Measurements from ENCODE around the gene BCL2L12. TPM values are rescaled to one million over a fixed set of nuclear protein-coding genes. Genes with fewer than 3 reads are reported as not detected.

Gene BCL2L12
- polyA plus RNA-seq, 1 of the 3 experiments (the other 2 are of a cell fraction) = 27.9 TPM

- no peaks in the 10 kb centered on the region for H3K9me2 ChIP-seq
- 98% methylated on average over 11 of the region's 11 CpGs for WGBS (ENCODE audit: low lambda C conversion rate)
- H4K20me1 ChIP-seq (ENCODE audit: insufficient read depth) = peaks cover 19% of the 10 kb centered on the region
- H2AFZ ChIP-seq (ENCODE audit: low read depth) = no peak overlapping the region
- H3K27ac ChIP-seq (ENCODE audit: low read depth in 2 of 2, low read length in 1 of 2) = no peak overlapping the region
- H3K36me3 ChIP-seq (replicated peaks in 1 of 2; ENCODE audit: control insufficient read depth in 1 of 2, insufficient read depth in 2 of 2, low read length in 1 of 2) = peaks cover 29 to 40% of the 10 kb centered on the region in 2 experiments
- ChIA-PET POLR2A (interaction anchor here (1.7 kb wide), 1 partner anchor 18 kb away, joined by 7 read pairs; no protein-coding TSS in a partner anchor), CTCF (interaction anchor here (0.9 to 1.1 kb wide), 2 partner anchors 20 to 27 kb away, joined by 3 to 6 read pairs; partner anchors contain the start of genes BCL2L12 and IRF3)
- TF ChIP-seq RAD21 (IDR thresholded peaks at IDR 0.05; ENCODE audit: low read length) (no peak), GATA2 (CRISPR knock-in tag; IDR thresholded peaks at IDR 0.05) (no peak), RCOR1 (IDR thresholded peaks at IDR 0.05; ENCODE audit: low read length) (no peak), TEAD4 (IDR thresholded peaks at IDR 0.05; ENCODE audit: borderline replicate concordance, insufficient read depth) (no peak)
- H3K9me3 ChIP-seq = no peaks in the 10 kb centered on the region
- peaks cover 8 to 25% of the 10 kb centered on the region in 2 experiments for H3K4me1 ChIP-seq (ENCODE audit: control insufficient read depth in 1 of 2, insufficient read depth in 2 of 2, low read depth in 1 of 2, low read length in 1 of 2)
- H3F3A ChIP-seq (replicated peaks; ENCODE audit: insufficient read depth) = peaks cover 9% of the 10 kb centered on the region
- no peak overlapping the region for H3K4me2 ChIP-seq
- DNase-seq = no peak
- H3K9ac ChIP-seq = no peak overlapping the region
- no peak overlapping the region for H3K4me3 ChIP-seq (ENCODE audit: low read depth in 2 of 2, low read length in 1 of 2)
- H3K79me2 ChIP-seq (ENCODE audit: insufficient read depth) = peaks cover 90% of the 10 kb centered on the region
- H3K27me3 ChIP-seq (ENCODE audit: insufficient read depth) = no peaks in the 10 kb centered on the region
These were observed 20.1 kb upstream of the BCL2L12 start for GRCh38 chr19:49645592-49645991.

DNA sequence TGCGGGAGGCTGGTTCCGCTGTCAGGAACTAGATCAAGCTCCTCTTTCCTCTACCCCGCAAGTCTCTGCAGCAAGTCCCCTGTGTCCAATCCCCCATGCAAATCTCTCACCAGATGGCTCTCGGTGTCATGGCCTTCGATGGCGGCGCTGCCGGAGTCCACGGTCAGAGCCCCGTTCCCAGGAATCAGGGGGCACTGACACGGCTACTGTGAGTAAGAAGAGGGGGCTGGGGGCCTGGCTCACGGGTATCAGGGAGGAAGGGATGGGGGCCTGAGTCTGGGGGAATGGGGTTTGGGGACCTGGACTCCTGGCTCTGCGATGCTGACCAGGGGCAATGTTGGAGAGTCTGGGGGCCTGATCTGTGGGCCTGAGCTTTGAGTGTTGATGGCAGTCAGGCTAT is 19.7 kb upstream of the BCL2L12 start:
- no peak overlapping the region for H3K9ac ChIP-seq
- H2AFZ ChIP-seq (ENCODE audit: low read depth) = no peak overlapping the region
- no peak overlapping the region for H3K4me2 ChIP-seq
- H4K20me1 ChIP-seq (ENCODE audit: insufficient read depth) = peaks cover 19% of the 10 kb centered on the region
- H3F3A ChIP-seq (replicated peaks; ENCODE audit: insufficient read depth) = peaks cover 6% of the 10 kb centered on the region
- CTCF ChIA-PET = interaction anchor here (0.9 to 1.1 kb wide), 3 partner anchors 20 to 27 kb away, joined by 3 to 6 read pairs (median 3); partner anchors contain the start of genes BCL2L12 and IRF3
- 95% methylated on average over 7 of the region's 13 CpGs for WGBS (ENCODE audit: low lambda C conversion rate)
- peaks cover 29 to 41% of the 10 kb centered on the region in 2 experiments for H3K36me3 ChIP-seq (replicated peaks in 1 of 2; ENCODE audit: control insufficient read depth in 1 of 2, insufficient read depth in 2 of 2, low read length in 1 of 2)
- H3K4me1 ChIP-seq (ENCODE audit: control insufficient read depth in 1 of 2, insufficient read depth in 2 of 2, low read depth in 1 of 2, low read length in 1 of 2) = peaks cover 6 to 21% of the 10 kb centered on the region in 2 experiments
- no peak for DNase-seq
- no peaks in the 10 kb centered on the region for H3K27me3 ChIP-seq (ENCODE audit: insufficient read depth)
- H3K27ac ChIP-seq (ENCODE audit: low read depth in 2 of 2, low read length in 1 of 2) = no peak overlapping the region
- H3K79me2 ChIP-seq (ENCODE audit: insufficient read depth) = peaks cover 91% of the 10 kb centered on the region
- no peaks in the 10 kb centered on the region for H3K9me2 ChIP-seq
- H3K4me3 ChIP-seq (ENCODE audit: low read depth in 2 of 2, low read length in 1 of 2) = no peak overlapping the region
- no peaks in the 10 kb centered on the region for H3K9me3 ChIP-seq
- TF ChIP-seq CHD2 (IDR thresholded peaks at IDR 0.05; ENCODE audit: low read length, partially characterized antibody) (no peak), ZBTB33 (IDR thresholded peaks at IDR 0.05; ENCODE audit: borderline replicate concordance, low read depth) (no peak), RFX5 (IDR thresholded peaks at IDR 0.05; ENCODE audit: low read length) (no peak), EP300 (IDR thresholded peaks at IDR 0.05; ENCODE audit: borderline replicate concordance in 1 of 2, low read depth in 1 of 2, low read length in 1 of 2) (no peak), TCF12 (IDR thresholded peaks at IDR 0.05) (no peak), ELF1 (IDR thresholded peaks at IDR 0.05) (no peak), EZH2phosphoT487 (IDR thresholded peaks at IDR 0.05; ENCODE audit: borderline replicate concordance, low read depth) (no peak), USF1 (IDR thresholded peaks at IDR 0.05; ENCODE audit: borderline replicate concordance, low read depth) (no peak)
- POLR2A ChIA-PET = interaction anchor here (1.7 kb wide), 1 partner anchor 18 kb away, joined by 7 read pairs; no protein-coding TSS in a partner anchor
